ENCODE results near the gene ARHGEF12.

ARHGEF12 gene

DNA sequence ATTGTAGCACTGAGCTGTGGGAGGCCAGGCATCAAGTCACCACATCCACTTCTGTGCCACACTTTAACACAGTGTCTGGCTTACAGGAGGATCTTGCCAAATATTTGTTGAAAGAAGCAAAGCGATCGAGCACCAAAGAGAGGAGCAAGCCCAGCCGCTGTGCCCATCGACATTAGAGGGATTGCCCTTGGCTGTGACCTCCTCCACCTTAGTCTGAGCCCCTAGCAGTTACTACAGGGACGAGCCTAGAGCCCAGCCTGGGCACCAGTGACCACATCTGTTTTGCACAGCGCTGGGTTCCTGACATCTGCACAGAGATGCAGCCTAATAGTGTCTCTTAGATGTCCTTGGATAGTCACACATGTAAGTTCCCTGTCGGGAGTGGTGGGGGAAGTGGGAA, 193.0 kb downstream of the ARHGEF12 start:
- H2BK5ac ChIP-seq (ENCODE audit: low read length): no peak overlapping the region
- H3K23ac ChIP-seq (ENCODE audit: low read length): no peak overlapping the region
- no peak overlapping the region for H3K9ac ChIP-seq (ENCODE audit: low read length)
- no CpG with 5 or more reads among the region's 7 CpGs for WGBS (ENCODE audit: extremely low coverage, insufficient coverage, low lambda C conversion rate)
- no peak overlapping the region for H2BK15ac ChIP-seq (replicated peaks; ENCODE audit: low read depth)
- no peaks in the 10 kb centered on the region for H3K27me3 ChIP-seq (ENCODE audit: insufficient read depth, low read length, poor library complexity)
- no peak overlapping the region for H4K8ac ChIP-seq (ENCODE audit: low read depth, low read length)
- H3K4me3 ChIP-seq (ENCODE audit: low read length): no peak overlapping the region
- no peaks in the 10 kb centered on the region for H3K79me1 ChIP-seq (ENCODE audit: low read length)
- H3K4me1 ChIP-seq (ENCODE audit: control insufficient read depth, low read depth, low read length): no peaks in the 10 kb centered on the region
- H4K5ac ChIP-seq (ENCODE audit: low read length): no peak overlapping the region
- no peak for DNase-seq
- no peak overlapping the region for H2BK120ac ChIP-seq (ENCODE audit: low read depth, low read length)
- no peak overlapping the region for H3K4me2 ChIP-seq (ENCODE audit: low read length)
- H3K4ac ChIP-seq (ENCODE audit: low read depth, low read length): no peak overlapping the region
- no peak overlapping the region for H3K56ac ChIP-seq (ENCODE audit: low read length)
- no peaks in the 10 kb centered on the region for H3K36me3 ChIP-seq (ENCODE audit: control insufficient read depth, insufficient read depth, low read length)
- no peak overlapping the region for H3K18ac ChIP-seq (ENCODE audit: low read length)
- H3K27ac ChIP-seq (ENCODE audit: low read depth, low read length): no peak overlapping the region
- no peaks in the 10 kb centered on the region for H3K79me2 ChIP-seq (ENCODE audit: control insufficient read depth, insufficient read depth, low read length)
- no peak overlapping the region for H2AK5ac ChIP-seq (ENCODE audit: low read length)

DNA sequence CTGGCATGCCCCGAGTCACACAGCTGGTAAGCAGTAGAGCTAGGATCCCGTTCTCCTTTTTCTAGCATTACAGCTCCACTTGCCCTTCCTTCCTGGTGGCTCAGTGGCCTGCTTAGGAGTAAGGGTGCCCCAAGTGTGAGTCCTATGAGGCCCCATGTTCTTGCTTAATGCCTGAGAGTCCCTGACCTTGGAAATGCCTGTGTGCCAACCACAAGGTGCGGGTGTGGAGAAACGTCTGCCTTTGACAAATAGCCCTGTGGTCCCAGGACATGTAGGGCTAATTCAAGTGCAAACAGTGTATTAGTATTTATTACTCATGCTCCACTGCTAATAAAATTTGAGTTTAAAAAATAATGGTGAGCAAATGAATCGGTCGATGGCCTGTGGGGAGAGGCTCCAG, 193.7 kb downstream of the ARHGEF12 start:
- Histone ChIP-seq H4K8ac (ENCODE audit: low read depth, low read length) (no peak overlapping the region), H3K79me1 (ENCODE audit: low read length) (no peaks in the 10 kb centered on the region), H3K27ac (ENCODE audit: low read depth, low read length) (no peak overlapping the region), H3K4me1 (ENCODE audit: control insufficient read depth, low read depth, low read length) (no peaks in the 10 kb centered on the region), H3K36me3 (ENCODE audit: control insufficient read depth, insufficient read depth, low read length) (no peaks in the 10 kb centered on the region), H3K79me2 (ENCODE audit: control insufficient read depth, insufficient read depth, low read length) (no peaks in the 10 kb centered on the region), H3K4ac (ENCODE audit: low read depth, low read length) (no peak overlapping the region), H2BK15ac (replicated peaks; ENCODE audit: low read depth) (no peak overlapping the region), H4K5ac (ENCODE audit: low read length) (no peak overlapping the region), H3K18ac (ENCODE audit: low read length) (no peak overlapping the region), H3K56ac (ENCODE audit: low read length) (no peak overlapping the region), H3K27me3 (ENCODE audit: insufficient read depth, low read length, poor library complexity) (no peaks in the 10 kb centered on the region), H3K4me2 (ENCODE audit: low read length) (no peak overlapping the region), H2AK5ac (ENCODE audit: low read length) (no peak overlapping the region), H3K23ac (ENCODE audit: low read length) (no peak overlapping the region), H2BK5ac (ENCODE audit: low read length) (no peak overlapping the region), H3K4me3 (ENCODE audit: low read length) (no peak overlapping the region), H3K9ac (ENCODE audit: low read length) (no peak overlapping the region), H2BK120ac (ENCODE audit: low read depth, low read length) (no peak overlapping the region)
- DNase-seq: no peak
- WGBS (ENCODE audit: extremely low coverage, insufficient coverage, low lambda C conversion rate): no CpG with 5 or more reads among the region's 6 CpGs

DNA sequence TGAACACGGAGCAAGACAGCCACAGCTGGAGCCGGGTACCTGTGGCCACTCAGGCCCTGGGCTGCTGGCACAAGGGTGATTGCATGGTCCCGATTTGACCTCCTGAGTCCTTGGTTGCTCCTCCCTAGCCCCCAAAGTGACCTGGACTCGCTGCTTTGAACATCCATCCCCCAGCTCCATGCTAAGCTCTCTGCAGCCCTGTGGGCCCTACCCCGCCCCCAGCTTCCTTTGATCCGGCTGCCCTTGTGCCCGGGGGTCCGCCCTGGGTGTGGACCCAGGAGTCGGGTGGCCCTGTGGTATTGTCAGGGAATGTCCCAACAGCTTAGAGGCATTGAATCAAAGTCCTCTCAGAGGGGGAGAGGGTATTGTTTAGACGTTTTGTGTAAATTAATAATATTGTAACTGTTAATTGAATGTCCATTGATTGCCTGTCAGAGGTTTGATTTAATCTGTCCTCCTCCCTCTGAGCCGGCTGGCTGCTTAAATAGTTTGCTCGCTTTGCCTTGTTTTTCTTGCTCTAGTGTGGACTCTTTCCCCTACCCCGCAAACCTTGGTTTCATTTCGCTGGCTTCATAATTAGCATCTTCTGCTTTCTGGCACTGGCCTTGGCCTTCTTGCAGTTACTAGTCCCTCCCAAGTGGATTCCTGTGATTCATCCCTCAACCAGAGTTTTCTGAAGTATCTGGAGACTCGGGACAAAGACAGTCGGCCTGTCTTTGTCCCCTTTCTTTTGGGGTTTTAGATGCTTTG, 196.0 kb downstream of the ARHGEF12 start:
- H3K79me1 ChIP-seq (ENCODE audit: low read length): no peaks in the 10 kb centered on the region
- WGBS (ENCODE audit: extremely low coverage, insufficient coverage, low lambda C conversion rate): no CpG with 5 or more reads among the region's 16 CpGs
- no peak overlapping the region for H4K5ac ChIP-seq (ENCODE audit: low read length)
- no peaks in the 10 kb centered on the region for H3K4me1 ChIP-seq (ENCODE audit: control insufficient read depth, low read depth, low read length)
- no peak overlapping the region for H2BK5ac ChIP-seq (ENCODE audit: low read length)
- no peak overlapping the region for H3K23ac ChIP-seq (ENCODE audit: low read length)
- H3K27me3 ChIP-seq (ENCODE audit: insufficient read depth, low read length, poor library complexity): no peaks in the 10 kb centered on the region
- no peaks in the 10 kb centered on the region for H3K79me2 ChIP-seq (ENCODE audit: control insufficient read depth, insufficient read depth, low read length)
- H2AK5ac ChIP-seq (ENCODE audit: low read length): no peak overlapping the region
- H3K9ac ChIP-seq (ENCODE audit: low read length): no peak overlapping the region
- no peak overlapping the region for H3K18ac ChIP-seq (ENCODE audit: low read length)
- H3K4me3 ChIP-seq (ENCODE audit: low read length): no peak overlapping the region
- DNase-seq: no peak
- H3K56ac ChIP-seq (ENCODE audit: low read length): no peak overlapping the region
- H2BK15ac ChIP-seq (replicated peaks; ENCODE audit: low read depth): no peak overlapping the region
- no peak overlapping the region for H3K4ac ChIP-seq (ENCODE audit: low read depth, low read length)
- H4K8ac ChIP-seq (ENCODE audit: low read depth, low read length): no peak overlapping the region
- no peaks in the 10 kb centered on the region for H3K36me3 ChIP-seq (ENCODE audit: control insufficient read depth, insufficient read depth, low read length)
- no peak overlapping the region for H2BK120ac ChIP-seq (ENCODE audit: low read depth, low read length)
- no peak overlapping the region for H3K4me2 ChIP-seq (ENCODE audit: low read length)
- no peak overlapping the region for H3K27ac ChIP-seq (ENCODE audit: low read depth, low read length)

DNA sequence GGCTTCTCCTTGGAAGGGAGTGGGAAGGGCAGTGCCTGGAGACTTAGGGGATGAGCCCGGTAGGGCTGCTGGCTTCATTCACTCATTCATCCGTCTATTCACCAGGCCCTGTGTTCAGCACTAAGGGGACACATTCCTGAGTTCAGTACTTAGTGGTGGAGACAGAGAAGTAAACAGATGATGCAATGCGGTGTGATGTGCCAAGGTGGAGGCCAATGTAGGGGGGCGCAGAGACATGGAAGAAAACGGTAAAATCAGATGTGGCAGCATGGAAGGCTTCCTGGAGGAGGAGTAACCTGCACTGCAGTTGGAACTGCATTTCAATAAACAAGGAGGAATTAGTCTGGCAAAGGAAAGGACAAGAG, 196.6 kb downstream of the ARHGEF12 start:
- H3K36me3 ChIP-seq (ENCODE audit: control insufficient read depth, insufficient read depth, low read length): no peaks in the 10 kb centered on the region
- H3K18ac ChIP-seq (ENCODE audit: low read length): no peak overlapping the region
- H3K4me1 ChIP-seq (ENCODE audit: control insufficient read depth, low read depth, low read length): no peaks in the 10 kb centered on the region
- H3K79me2 ChIP-seq (ENCODE audit: control insufficient read depth, insufficient read depth, low read length): no peaks in the 10 kb centered on the region
- peak; percentile 57 for DNase-seq
- no peak overlapping the region for H2BK5ac ChIP-seq (ENCODE audit: low read length)
- no peak overlapping the region for H2BK15ac ChIP-seq (replicated peaks; ENCODE audit: low read depth)
- H3K9ac ChIP-seq (ENCODE audit: low read length): no peak overlapping the region
- no peak overlapping the region for H3K4ac ChIP-seq (ENCODE audit: low read depth, low read length)
- no peak overlapping the region for H4K8ac ChIP-seq (ENCODE audit: low read depth, low read length)
- no peak overlapping the region for H2AK5ac ChIP-seq (ENCODE audit: low read length)
- H3K27me3 ChIP-seq (ENCODE audit: insufficient read depth, low read length, poor library complexity): no peaks in the 10 kb centered on the region
- H3K4me2 ChIP-seq (ENCODE audit: low read length): no peak overlapping the region
- H3K23ac ChIP-seq (ENCODE audit: low read length): no peak overlapping the region
- WGBS (ENCODE audit: extremely low coverage, insufficient coverage, low lambda C conversion rate): no CpG with 5 or more reads among the region's 5 CpGs
- H3K79me1 ChIP-seq (ENCODE audit: low read length): no peaks in the 10 kb centered on the region
- no peak overlapping the region for H3K27ac ChIP-seq (ENCODE audit: low read depth, low read length)
- no peak overlapping the region for H4K5ac ChIP-seq (ENCODE audit: low read length)
- H3K56ac ChIP-seq (ENCODE audit: low read length): no peak overlapping the region
- H3K4me3 ChIP-seq (ENCODE audit: low read length): no peak overlapping the region
- no peak overlapping the region for H2BK120ac ChIP-seq (ENCODE audit: low read depth, low read length)

DNA sequence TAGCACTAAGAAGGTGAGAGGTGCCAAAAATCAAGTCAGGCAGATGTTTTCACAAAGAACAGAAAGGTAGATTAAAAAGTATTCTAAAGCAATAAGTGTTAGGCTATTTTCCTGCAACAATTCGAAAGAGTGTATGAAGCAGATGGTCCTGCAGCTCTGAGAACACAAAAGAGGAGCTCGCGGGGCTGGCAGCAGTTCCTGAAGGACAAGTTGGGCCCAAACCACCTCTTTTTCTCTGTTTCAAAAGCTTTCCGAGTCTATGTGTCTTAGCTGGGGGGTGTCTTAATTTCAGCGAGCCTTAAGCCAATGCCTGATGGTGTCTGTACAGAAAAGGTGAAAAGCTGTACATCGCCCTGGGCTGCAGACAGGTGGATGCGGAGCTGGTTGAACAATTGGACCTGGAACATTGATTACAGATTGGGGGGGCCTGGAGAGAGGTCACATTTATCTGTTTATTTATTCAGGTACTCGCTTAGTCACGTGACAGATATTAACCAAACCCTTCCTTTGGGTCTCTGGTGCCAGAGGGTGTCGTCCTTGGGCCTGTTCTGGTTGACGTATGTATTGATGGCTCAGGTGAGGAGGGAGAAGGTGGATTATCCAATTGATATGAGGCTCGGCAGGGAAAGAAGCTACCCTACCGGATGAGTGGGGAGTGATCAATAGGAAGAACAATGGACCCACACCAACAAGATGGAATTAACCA, 200.0 kb downstream of the ARHGEF12 start:
- Histone ChIP-seq H3K4ac (ENCODE audit: low read depth, low read length) (no peak overlapping the region), H3K9ac (ENCODE audit: low read length) (no peak overlapping the region), H3K56ac (ENCODE audit: low read length) (no peak overlapping the region), H4K5ac (ENCODE audit: low read length) (no peak overlapping the region), H3K36me3 (ENCODE audit: control insufficient read depth, insufficient read depth, low read length) (no peaks in the 10 kb centered on the region), H3K4me1 (ENCODE audit: control insufficient read depth, low read depth, low read length) (no peaks in the 10 kb centered on the region), H4K8ac (ENCODE audit: low read depth, low read length) (no peak overlapping the region), H3K4me2 (ENCODE audit: low read length) (no peak overlapping the region), H2AK5ac (ENCODE audit: low read length) (no peak overlapping the region), H2BK120ac (ENCODE audit: low read depth, low read length) (no peak overlapping the region), H3K18ac (ENCODE audit: low read length) (no peak overlapping the region), H3K79me1 (ENCODE audit: low read length) (no peaks in the 10 kb centered on the region), H3K4me3 (ENCODE audit: low read length) (no peak overlapping the region), H2BK5ac (ENCODE audit: low read length) (no peak overlapping the region), H2BK15ac (replicated peaks; ENCODE audit: low read depth) (no peak overlapping the region), H3K79me2 (ENCODE audit: control insufficient read depth, insufficient read depth, low read length) (no peaks in the 10 kb centered on the region), H3K27ac (ENCODE audit: low read depth, low read length) (no peak overlapping the region), H3K27me3 (ENCODE audit: insufficient read depth, low read length, poor library complexity) (no peaks in the 10 kb centered on the region), H3K23ac (ENCODE audit: low read length) (no peak overlapping the region)
- no peak for DNase-seq
- WGBS (ENCODE audit: extremely low coverage, insufficient coverage, low lambda C conversion rate): no CpG with 5 or more reads among the region's 13 CpGs

Measured in mesendoderm (in vitro differentiated cells).